WTC11 (cell line): ENCODE results near the gene UBE2S. TPM values are rescaled to one million over a fixed set of nuclear protein-coding genes. Genes with fewer than 3 reads are reported as not detected.

Source experiments
- ATAC-seq: fragments of 200-7000 bp; cut with Tn5 transposase; 2 replicates; pipeline ENCODE4 v1.10.0; 2021; ENCODE audit warnings: mild to moderate bottlenecking, moderate library complexity
- CTCF ChIA-PET: fragments of 300-600 bp; sonication (Branson Sonifier 250); formaldehyde crosslinking; loops from one replicate; lab custom pipeline; 2021; ENCODE audit warnings: antibody characterized with exemption; lab: Charles Lee
- POLR2A ChIA-PET: fragments of 350-600 bp; sonication (Branson Sonifier 250); formaldehyde crosslinking; loops from one replicate; lab custom pipeline; 2021; ENCODE audit warnings: antibody characterized with exemption; lab: Charles Lee
- DNase-seq: peaks from one replicate; pipeline ENCODE4 v3.0.0; 2021; ENCODE audit warnings: low spot score
- H3K27ac Mint-ChIP-seq: 2 replicates; pipeline ENCODE4 v1.8.0; 2021; ENCODE audit warnings: mixed read lengths
- H3K27me3 Mint-ChIP-seq: 2 replicates; pipeline ENCODE4 v1.8.0; 2021; ENCODE audit warnings: low read depth, mild to moderate bottlenecking, moderate library complexity, mixed read lengths
- H3K36me3 Mint-ChIP-seq: 2 replicates; pipeline ENCODE4 v1.8.0; 2021; ENCODE audit warnings: mixed read lengths
- H3K4me1 Mint-ChIP-seq: 2 replicates; pipeline ENCODE4 v1.8.0; 2022; ENCODE audit warnings: mixed read lengths
- H3K4me3 Mint-ChIP-seq: 2 replicates; pipeline ENCODE4 v1.8.0; 2021; ENCODE audit warnings: mild to moderate bottlenecking, moderate library complexity, mixed read lengths
- H3K9me3 Mint-ChIP-seq: 2 replicates; pipeline ENCODE4 v1.8.0; 2021; ENCODE audit warnings: mixed read lengths
- ATF3 ChIP-seq: sonication (generic); formaldehyde crosslinking; conservative IDR thresholded peaks from 2 replicates; pipeline ENCODE4 v1.8.1; 2022; ENCODE audit warnings: mild to moderate bottlenecking, missing genetic modification reagents
- FOXK1 ChIP-seq: sonication (generic); formaldehyde crosslinking; IDR thresholded peaks from 2 replicates; pipeline ENCODE4 v1.8.0; 2022; ENCODE audit warnings: mild to moderate bottlenecking, moderate library complexity, missing genetic modification reagents
- HMGXB4 ChIP-seq: sonication (generic); formaldehyde crosslinking; IDR thresholded peaks from 2 replicates; pipeline ENCODE4 v1.8.1; 2023; ENCODE audit warnings: mild to moderate bottlenecking, moderate library complexity, missing genetic modification reagents
- JAZF1 ChIP-seq: fragments of 250-450 bp; sonication (Bioruptor Pico); IDR thresholded peaks from 2 replicates; pipeline ENCODE4 v1.9.0; 2021; ENCODE audit warnings: moderate library complexity, mild to moderate bottlenecking, inconsistent platforms
- PRRX2 ChIP-seq: fragments of 250-450 bp; sonication (Bioruptor Pico); IDR thresholded peaks from 2 replicates; pipeline ENCODE4 v1.8.0; 2021; ENCODE audit warnings: mild to moderate bottlenecking
- TCF7 ChIP-seq: sonication (generic); formaldehyde crosslinking; IDR thresholded peaks from 2 replicates; pipeline ENCODE4 v1.8.0; 2022; ENCODE audit warnings: mild to moderate bottlenecking, low read depth, missing genetic modification reagents, moderate library complexity
- ZBTB21 ChIP-seq: sonication (generic); formaldehyde crosslinking; IDR thresholded peaks from 2 replicates; pipeline ENCODE4 v1.8.1; 2023; ENCODE audit warnings: mild to moderate bottlenecking, missing genetic modification reagents, borderline replicate concordance
- total RNA-seq: library from RNA; stranded (reverse); gene quantifications from 3 replicates; pipeline ENCODE4 v1.2.3, GENCODE V29; 2021
- TF ChIP-seq, protein P1 (sequence below): sonication (generic); formaldehyde crosslinking; IDR thresholded peaks from 2 replicates; pipeline ENCODE4 v1.8.0; 2023; ENCODE audit warnings: missing genetic modification reagents, mild to moderate bottlenecking, borderline replicate concordance
- TF ChIP-seq, protein P2 (sequence below): sonication (generic); formaldehyde crosslinking; IDR thresholded peaks from 2 replicates; pipeline ENCODE4 v1.8.1; 2023; ENCODE audit warnings: mild to moderate bottlenecking, missing genetic modification reagents

UBE2S gene
- total RNA-seq, 1 experiment from 2014 or later = 442 TPM

- Mint-ChIP-seq H3K4me1 (no peaks in the 10 kb centered on the region; the same call in 1 of the 2 replicates), H3K9me3 (peaks cover 22% of the 10 kb centered on the region), H3K27me3 (peaks cover 26% of the 10 kb centered on the region), H3K36me3 (no peaks in the 10 kb centered on the region; the same call in 1 of the 2 replicates), H3K4me3 (no peak overlapping the region), H3K27ac (no peak overlapping the region)
- ChIA-PET CTCF (no interaction called here), POLR2A (no interaction called here)
- TF ChIP-seq ZBTB21 (CRISPR knock-in tag) (no peak), FOXK1 (CRISPR knock-in tag) (no peak), ATF3 (CRISPR knock-in tag) (no peak), PRRX2 (CRISPR knock-in tag) (no peak), TCF7 (CRISPR knock-in tag) (no peak), HMGXB4 (CRISPR knock-in tag) (no peak), JAZF1 (CRISPR knock-in tag) (no peak)
- TF ChIP-seq, protein P1, sequence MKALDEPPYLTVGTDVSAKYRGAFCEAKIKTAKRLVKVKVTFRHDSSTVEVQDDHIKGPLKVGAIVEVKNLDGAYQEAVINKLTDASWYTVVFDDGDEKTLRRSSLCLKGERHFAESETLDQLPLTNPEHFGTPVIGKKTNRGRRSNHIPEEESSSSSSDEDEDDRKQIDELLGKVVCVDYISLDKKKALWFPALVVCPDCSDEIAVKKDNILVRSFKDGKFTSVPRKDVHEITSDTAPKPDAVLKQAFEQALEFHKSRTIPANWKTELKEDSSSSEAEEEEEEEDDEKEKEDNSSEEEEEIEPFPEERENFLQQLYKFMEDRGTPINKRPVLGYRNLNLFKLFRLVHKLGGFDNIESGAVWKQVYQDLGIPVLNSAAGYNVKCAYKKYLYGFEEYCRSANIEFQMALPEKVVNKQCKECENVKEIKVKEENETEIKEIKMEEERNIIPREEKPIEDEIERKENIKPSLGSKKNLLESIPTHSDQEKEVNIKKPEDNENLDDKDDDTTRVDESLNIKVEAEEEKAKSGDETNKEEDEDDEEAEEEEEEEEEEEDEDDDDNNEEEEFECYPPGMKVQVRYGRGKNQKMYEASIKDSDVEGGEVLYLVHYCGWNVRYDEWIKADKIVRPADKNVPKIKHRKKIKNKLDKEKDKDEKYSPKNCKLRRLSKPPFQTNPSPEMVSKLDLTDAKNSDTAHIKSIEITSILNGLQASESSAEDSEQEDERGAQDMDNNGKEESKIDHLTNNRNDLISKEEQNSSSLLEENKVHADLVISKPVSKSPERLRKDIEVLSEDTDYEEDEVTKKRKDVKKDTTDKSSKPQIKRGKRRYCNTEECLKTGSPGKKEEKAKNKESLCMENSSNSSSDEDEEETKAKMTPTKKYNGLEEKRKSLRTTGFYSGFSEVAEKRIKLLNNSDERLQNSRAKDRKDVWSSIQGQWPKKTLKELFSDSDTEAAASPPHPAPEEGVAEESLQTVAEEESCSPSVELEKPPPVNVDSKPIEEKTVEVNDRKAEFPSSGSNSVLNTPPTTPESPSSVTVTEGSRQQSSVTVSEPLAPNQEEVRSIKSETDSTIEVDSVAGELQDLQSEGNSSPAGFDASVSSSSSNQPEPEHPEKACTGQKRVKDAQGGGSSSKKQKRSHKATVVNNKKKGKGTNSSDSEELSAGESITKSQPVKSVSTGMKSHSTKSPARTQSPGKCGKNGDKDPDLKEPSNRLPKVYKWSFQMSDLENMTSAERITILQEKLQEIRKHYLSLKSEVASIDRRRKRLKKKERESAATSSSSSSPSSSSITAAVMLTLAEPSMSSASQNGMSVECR (CRISPR knock-in tag) = no peak
- TF ChIP-seq, protein P2, sequence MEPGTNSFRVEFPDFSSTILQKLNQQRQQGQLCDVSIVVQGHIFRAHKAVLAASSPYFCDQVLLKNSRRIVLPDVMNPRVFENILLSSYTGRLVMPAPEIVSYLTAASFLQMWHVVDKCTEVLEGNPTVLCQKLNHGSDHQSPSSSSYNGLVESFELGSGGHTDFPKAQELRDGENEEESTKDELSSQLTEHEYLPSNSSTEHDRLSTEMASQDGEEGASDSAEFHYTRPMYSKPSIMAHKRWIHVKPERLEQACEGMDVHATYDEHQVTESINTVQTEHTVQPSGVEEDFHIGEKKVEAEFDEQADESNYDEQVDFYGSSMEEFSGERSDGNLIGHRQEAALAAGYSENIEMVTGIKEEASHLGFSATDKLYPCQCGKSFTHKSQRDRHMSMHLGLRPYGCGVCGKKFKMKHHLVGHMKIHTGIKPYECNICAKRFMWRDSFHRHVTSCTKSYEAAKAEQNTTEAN (CRISPR knock-in tag) = no peak
- ATAC-seq = no peak
- DNase-seq = no peak
Measured at GRCh38 chr19:55434356-55434919, 26.9 kb upstream of the UBE2S start.

GRCh38 chr19:55433292-55433691 is 25.7 kb upstream of the UBE2S start:
- TF ChIP-seq, protein P1 (CRISPR knock-in tag) = no peak
- CTCF ChIA-PET = no interaction called here
- Mint-ChIP-seq H3K36me3 (no peaks in the 10 kb centered on the region; the same call in 1 of the 2 replicates), H3K27me3 (peaks cover 33% of the 10 kb centered on the region), H3K4me1 (peaks cover 5% of the 10 kb centered on the region; the same call in 1 of the 2 replicates), H3K27ac (no peak overlapping the region), H3K4me3 (no peak overlapping the region), H3K9me3 (peaks cover 22% of the 10 kb centered on the region)
- POLR2A ChIA-PET = no interaction called here
- DNase-seq (no peak), ATAC-seq (no peak)
